Esophagus muscularis mucosa (tissue), 4 donors: ENCODE results near the gene SIAH3.

Experiments
- EP300 ChIP-seq: sonication (generic); formaldehyde crosslinking; IDR thresholded peaks from one replicate; pipeline ENCODE4 v1.6.1; 2017; ENCODE audit warnings: antibody characterized with exemption
- POLR2AphosphoS5 ChIP-seq, 2 donors: sonication (generic); formaldehyde crosslinking; IDR thresholded peaks; one replicate each; pipeline ENCODE4 v1.6.1; 2017; ENCODE audit warnings: antibody characterized with exemption in 2 of 2
- TF ChIP-seq, protein P1 (sequence below), 3 experiments: fragments of 200-600 bp in 2 of 3; fragments of 450-650 bp in 1 of 3; sonication (generic) in 2 of 3; IDR thresholded peaks; one replicate each; pipeline ENCODE4 v1.5.1; 2017 to 2019; ENCODE audit warnings: antibody characterized with exemption in 3 of 3, mild to moderate bottlenecking in 2 of 3, moderate library complexity in 1 of 3

DNA sequence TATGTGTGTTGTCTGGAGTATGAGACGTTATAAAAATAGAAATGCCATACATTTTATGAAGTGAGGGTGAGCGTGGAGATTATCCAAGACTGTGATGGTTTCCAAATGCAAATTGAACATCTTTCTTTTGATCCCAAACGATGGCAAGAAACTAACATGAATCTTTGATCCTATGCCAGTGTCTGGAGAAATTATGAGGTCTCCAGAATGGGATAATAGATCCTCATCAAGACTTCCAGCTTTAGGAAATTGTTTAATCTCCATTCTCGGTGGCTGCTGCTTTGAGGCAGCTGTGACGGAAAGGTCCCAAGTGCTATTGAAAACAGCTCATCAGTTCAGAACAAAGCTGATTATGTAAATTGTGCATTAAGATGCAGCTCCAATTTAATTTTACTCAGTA, 118.6 kb downstream of the SIAH3 start:
- TF ChIP-seq POLR2AphosphoS5 (IDR thresholded peaks at IDR 0.05): no peak
- TF ChIP-seq, protein P1, sequence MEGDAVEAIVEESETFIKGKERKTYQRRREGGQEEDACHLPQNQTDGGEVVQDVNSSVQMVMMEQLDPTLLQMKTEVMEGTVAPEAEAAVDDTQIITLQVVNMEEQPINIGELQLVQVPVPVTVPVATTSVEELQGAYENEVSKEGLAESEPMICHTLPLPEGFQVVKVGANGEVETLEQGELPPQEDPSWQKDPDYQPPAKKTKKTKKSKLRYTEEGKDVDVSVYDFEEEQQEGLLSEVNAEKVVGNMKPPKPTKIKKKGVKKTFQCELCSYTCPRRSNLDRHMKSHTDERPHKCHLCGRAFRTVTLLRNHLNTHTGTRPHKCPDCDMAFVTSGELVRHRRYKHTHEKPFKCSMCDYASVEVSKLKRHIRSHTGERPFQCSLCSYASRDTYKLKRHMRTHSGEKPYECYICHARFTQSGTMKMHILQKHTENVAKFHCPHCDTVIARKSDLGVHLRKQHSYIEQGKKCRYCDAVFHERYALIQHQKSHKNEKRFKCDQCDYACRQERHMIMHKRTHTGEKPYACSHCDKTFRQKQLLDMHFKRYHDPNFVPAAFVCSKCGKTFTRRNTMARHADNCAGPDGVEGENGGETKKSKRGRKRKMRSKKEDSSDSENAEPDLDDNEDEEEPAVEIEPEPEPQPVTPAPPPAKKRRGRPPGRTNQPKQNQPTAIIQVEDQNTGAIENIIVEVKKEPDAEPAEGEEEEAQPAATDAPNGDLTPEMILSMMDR (IDR thresholded peaks at IDR 0.05): no peak
- TF ChIP-seq EP300: no peak
